Stomach (tissue), 4 donors: ENCODE measurements around the gene CDIP1.

Experiments
- CTCF ChIP-seq, 7 experiments: fragments of 450-650 bp in 4 of 7; fragments of 200-600 bp in 3 of 7; sonication (generic) in 3 of 7; IDR thresholded peaks; one replicate each; pipeline ENCODE4 v1.5.1; 2016 to 2019; ENCODE audit warnings: antibody characterized with exemption in 7 of 7, control low read depth in 2 of 7, mild to moderate bottlenecking in 1 of 7
- EP300 ChIP-seq: sonication (generic); formaldehyde crosslinking; IDR thresholded peaks from one replicate; pipeline ENCODE4 v1.6.1; 2017; ENCODE audit warnings: antibody characterized with exemption
- POLR2A ChIP-seq, 4 donors: fragments of 450-650 bp; IDR thresholded peaks; one replicate each; pipeline ENCODE4 v1.6.1; 2016; ENCODE audit warnings: antibody characterized with exemption in 4 of 4, control low read depth in 2 of 4, mild to moderate bottlenecking in 1 of 4, moderate library complexity in 1 of 4
- POLR2AphosphoS5 ChIP-seq, 3 donors: sonication (generic); formaldehyde crosslinking; IDR thresholded peaks; one replicate each; pipeline ENCODE4 v1.6.1; 2016; ENCODE audit warnings: antibody characterized with exemption in 3 of 3

DNA sequence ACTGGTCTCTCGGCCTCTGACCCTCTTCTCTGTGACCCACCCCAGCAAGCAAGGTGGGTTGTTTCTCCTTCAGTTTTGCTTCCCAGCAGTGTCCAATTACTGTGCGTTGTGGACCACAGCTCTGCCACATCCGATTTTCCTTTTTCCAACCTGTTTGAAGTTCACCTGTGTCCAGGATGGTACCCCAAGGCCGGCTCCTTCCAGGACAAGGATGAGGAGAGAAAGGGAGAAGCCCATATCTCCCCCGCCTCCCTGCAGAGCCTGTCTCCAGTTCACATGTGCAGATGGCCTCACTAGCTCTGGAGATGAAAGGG, 77.7 kb downstream of the CDIP1 start:
- TF ChIP-seq POLR2A (IDR thresholded peaks at IDR 0.05) = no peak
- TF ChIP-seq CTCF (IDR thresholded peaks at IDR 0.05) = no peak
- TF ChIP-seq EP300 = no peak
- TF ChIP-seq POLR2AphosphoS5 (IDR thresholded peaks at IDR 0.05) = no peak
